GM21576 (cell line): ENCODE results near the gene FGF23.
A peak's percentile ranks its signal among the peaks of the same experiment; 100 is the strongest.

Experiments
- ATAC-seq: cut with Tn5 transposase; IDR thresholded peaks from one replicate; pipeline ENCODE4 v1.9.1; 2021; ENCODE audit warnings: mild to moderate bottlenecking, moderate library complexity; ENCODE audit not compliant: unreplicated experiment

The FGF23 gene

DNA sequence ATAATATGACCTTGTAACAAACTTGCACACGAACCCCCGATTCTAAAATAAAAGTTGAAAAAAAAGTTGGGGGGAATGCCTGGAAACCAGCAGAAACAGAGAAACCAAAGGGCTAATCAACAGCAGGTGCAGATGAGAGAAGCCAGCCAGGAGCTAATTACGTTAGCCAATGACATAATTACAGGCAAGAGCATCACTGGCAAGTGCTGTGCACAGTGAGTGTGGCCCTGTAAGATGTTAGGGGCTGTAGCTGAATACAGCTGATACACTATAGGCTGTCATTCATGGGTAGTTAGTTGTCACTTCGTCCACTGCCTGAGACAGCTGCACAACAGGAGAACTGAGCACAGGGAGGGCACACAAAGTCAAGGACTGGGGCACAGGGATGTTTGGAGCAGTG is 7.3 kb upstream of the FGF23 start:
- no peak for ATAC-seq

DNA sequence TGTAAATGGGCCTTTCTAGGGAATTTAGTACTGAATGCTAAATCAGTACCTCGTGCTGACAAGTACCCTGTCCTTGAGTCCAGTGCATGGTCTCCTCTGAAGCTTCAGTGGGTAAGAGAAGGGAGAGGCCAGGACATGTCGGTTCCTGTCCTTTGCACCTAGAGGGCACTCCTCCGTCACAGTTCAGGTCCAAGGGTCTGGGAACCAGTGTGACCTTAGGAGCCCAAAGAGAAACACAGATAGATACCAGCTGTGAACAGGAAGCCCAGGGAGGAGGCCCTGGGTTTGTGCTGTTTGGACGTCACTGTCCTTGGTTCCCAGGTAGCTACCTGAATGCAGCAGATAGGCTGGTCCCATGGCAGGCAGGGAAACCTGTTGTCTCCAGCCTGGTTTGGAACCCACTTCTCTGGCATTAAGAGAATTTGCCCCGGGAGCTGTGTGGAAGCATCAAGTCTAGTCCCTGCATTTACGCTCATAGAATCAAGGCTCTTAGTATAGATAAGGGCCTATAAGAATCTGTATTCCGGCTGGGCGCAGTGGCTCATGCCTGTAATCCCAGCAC is 3.9 kb upstream of the FGF23 start:
- no peak for ATAC-seq

DNA sequence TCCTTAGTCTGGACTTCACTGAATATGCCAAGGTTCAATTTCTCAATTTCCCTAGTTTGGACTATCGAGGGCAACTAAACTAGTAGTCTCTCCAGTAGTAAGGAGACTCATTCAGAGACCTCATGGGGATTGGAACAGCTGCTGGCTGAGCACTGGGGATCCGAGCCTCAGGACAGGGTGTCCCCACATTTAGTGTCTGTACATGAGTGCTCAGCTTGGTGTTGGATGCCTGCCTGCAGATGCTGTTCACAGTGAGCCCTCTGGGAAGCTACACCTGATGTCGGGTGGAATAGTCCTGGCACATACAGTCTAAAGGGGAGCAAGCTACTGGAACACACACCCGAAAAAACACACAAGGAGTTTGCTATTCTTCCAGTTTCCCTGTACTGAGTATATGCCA is 820 bp upstream of the FGF23 start:
- no peak for ATAC-seq

DNA sequence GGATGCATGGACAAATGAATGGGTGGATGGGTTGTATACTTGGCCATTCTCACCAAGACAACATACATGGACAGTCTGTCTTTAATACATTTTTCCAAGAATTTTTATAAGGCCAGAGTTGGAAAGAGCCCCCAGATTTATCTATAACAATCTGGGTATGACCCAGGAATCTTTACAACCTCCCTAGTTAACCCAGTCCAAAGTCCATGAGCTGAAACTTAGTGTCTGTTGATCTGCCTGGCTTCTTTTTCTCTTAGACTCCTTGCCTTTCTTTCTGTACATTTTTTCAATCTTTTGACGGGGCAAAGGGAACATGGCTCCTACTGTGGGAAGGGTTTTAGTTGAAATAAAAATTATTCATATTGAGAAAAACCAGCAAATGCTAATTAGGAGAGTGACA is 740 bp downstream of the FGF23 start:
- ATAC-seq: no peak

DNA sequence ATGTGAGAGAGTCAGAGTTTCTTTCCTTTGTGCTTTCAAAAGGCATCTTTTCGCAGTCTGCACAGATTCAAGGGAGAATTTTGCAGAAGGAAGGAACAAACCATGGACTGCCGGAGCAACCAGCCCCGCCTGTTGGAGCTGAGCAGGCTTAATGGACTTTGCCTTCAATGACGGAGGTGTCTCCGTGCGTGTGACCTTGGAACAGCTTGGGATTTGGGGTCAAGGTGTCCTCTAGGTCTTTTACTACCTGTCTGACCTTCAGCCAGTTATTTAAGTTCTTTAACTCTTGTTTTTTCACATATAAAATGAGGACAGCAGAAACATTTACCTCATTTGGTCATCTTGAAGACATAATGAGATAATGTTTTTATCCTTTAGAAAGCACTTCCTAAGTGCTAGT is 4.1 kb downstream of the FGF23 start:
- no peak for ATAC-seq

DNA sequence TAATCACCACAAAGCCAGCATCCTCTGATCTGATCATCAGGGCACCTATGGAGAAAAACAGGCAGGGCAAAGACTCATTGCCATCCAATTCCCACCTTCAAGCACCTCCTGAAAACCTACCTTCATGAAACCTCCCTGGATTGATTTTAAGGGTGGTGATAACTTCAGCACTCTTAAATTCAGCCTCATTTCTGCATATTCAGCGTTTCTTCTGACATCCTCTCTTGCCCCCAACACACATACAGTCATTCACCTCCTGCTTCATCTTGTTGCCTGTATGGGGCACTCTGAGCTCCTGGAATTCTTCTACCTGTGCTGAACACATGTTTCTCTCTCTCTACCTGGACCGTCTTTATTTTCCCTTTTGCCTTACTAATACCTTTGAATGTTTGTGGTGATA is 6.9 kb downstream of the FGF23 start:
- ATAC-seq: no peak

DNA sequence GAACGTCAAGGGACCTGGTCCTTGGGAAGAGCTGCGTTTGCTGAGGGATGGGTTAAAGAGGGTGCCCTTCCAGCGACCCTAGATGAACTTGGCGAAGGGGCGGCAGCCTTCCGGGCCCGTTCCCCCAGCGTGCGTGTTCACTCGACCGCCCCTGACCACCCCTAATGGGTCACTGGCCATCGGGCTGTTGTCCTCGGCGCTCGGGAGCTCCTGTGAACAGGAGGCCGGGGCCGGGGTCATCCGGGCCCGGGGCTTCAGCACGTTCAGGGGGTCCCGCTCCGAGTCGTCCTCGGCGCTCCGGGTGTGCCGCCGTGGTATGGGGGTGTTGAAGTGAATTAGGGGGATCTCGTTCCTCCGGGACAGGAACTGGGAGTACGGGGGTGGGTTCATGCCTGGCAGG is 9.2 kb downstream of the FGF23 start:
- ATAC-seq: no peak

DNA sequence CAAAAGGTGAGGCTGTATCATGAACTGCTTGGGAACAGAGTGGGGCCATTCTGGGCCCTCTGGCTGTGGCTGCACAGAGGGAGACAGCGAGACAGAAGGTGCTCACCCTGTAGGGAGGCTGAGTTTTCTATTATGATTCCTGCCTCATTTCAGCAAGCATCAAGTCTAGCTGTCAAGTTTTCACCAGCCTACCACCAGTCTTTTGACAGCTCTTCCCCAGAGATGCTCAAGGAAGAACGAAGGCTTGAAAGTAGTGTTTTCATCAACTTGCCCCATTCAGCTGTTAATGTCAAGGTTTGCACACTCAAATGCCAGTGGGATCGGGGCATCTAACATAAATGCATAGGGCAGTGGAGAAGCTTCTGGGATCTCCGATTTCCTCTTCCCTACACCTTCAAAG is 10.0 kb downstream of the FGF23 start:
- ATAC-seq: no peak

DNA sequence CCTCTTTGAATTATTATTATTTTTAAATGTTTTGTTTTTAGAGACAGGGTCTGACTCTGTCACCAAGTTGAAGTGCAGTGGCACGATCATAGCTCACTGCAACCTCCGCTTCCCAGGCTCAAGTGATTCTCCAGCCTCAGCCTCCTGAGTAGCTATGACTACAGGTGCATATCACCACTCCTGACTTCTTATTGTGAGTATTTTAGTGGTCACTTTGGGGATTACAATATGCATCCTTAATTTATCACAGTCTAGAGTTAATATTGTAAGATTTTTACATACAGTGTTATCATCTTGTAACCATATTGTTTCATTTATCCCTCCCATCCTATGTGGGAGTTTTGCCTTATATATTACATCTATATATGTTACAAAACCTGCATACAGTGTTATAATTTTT is 13.4 kb downstream of the FGF23 start:
- no peak for ATAC-seq

DNA sequence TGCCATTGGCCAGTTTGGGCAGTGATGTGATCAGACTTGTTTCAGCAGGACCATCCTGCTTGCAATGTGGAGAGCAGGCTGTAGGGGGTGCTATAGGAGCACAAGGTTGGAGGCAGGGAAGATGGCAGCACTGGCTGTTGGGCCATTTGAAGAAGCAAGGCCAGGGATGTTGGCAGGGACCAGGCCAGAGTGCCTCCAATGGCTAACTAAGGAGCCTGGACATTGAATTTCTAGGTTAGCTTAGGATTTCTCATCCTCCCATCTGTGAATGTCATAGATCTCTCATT is 23.5 kb downstream of the FGF23 start:
- no peak for ATAC-seq

DNA sequence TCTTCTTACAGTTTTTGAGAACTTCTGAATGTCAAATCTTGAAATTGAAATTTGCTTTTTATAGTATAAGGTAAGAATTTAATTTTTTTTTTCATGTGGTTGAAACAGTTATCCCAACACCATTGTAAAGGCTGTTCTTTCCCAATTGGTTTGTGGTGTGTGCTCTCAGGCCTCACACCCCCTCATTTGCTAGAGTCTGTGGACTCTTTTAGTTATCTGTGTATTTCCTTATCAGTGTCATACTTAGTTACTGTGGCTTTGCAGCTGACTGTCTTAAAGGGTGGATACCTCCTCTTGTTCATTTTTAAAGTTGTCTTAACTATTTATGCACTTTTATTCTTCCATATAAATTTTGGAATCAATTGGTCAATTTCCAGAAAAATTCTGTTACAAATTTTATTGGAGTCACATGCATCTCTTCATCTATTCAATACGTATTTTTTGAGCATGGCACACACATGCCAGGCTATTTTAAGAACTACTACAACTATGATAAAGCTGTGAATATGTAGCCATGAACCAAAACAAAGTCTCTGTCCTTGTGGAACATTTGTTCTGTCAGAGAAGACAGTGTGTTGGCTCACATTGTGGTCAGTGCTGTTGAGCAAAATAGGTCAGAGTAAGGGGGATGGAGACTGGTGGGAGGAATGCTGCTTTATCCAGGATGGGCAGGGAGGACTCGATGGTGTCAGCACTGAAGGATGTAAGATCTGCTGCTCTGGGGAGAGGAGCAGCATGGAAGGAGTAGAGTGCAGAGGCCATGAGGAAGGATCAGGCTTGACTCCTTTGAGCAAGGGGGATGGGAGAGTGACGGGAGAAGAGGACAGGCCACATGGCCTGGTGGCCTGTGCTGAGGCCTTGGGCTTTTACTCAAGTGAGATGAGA is 24.1 kb downstream of the FGF23 start:
- no peak for ATAC-seq

DNA sequence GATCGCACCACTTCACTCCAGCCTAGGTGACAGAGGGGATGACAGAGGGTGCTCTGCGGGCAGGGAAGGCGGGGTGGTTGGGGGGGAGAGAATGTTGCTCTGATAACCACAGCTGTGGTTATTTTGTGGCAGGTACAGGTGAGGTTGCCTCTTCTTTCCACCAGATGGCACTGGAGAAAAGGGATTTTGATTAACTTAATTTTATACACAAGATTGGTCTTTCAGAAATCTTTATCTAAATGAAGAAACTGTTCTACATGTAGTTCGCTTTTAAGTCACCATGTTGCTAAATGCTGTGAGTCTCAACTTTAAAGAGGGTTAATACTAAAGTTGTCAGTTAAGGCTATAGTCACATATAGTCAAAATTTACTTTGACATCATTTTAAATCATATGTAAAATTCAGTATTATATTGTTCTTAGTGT is 25.7 kb downstream of the FGF23 start:
- no peak for ATAC-seq

DNA sequence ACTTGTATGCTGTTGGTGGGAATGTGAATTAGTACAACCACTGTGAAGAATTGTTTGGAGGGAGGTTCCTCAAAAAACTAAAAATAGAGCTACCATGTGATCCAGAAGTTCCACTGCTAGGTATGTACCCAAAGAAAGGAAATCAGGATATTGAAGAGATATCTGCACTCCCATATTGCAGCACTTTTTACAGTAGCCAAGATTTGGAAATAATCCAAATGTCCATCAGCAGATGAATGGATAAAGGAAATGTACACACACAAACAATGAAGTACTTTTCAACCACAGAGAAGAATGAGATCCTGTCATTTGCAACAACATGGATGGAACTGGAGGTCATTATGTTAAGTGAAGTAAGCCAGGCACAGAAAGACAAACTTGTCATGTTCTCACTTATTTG is 32.6 kb downstream of the FGF23 start:
- ATAC-seq: no peak

DNA sequence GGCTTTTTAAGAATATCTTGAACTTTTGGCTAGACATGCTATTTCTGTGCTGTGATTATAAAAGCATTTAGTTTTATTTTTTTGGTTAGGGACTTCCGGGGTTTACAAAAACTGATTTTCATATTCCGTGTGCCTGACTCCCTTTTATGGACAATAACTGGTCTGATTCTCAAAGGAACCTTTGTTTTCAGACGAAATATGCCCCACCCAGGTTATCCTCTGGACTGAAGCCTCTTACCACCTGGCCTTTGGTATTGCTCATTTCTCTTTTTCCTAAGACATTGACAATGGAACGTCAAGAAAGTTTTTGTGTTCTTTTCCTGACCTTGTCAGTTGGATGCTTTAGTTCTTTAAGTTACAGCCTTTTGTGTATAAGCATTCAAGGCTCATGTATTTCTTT is 47.7 kb downstream of the FGF23 start:
- no peak for ATAC-seq

DNA sequence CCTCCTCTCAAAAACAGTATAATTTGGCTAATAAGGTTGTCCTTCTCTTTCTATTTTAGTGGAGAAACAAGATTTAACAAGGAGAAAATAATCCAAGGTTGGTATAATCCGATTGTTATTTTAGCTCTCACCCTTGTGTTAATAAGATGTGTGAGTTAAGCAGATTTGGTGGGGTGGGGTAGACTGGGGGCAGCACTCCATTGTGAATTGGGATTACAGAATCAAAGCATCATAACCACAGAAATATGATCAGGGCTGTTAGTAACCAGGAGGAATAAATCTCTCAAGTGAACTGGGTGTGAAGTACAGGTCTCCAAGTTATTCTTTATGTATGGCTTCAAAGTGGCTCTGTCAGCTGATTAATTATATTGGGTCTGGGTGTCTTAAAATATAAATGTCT is 48.3 kb downstream of the FGF23 start:
- no peak for ATAC-seq

DNA sequence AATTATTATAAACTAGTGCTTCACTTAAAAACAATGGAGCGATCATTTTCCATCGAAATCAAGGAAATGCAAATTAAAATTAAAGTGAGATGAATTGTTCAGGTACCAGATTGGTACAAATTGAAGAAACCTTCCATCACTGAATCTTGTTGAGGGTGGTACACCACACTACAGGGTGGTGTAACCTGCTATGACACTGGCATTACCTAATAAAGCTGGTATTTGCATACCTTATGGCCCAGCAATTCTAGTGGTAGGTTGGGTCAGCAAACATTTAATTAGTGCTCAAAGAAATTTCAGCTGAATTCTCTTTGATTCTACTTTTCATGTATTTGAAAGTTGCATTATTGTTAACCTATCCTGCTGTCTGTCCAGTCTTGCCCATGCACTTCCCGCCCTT is 49.3 kb downstream of the FGF23 start:
- ATAC-seq: no peak

DNA sequence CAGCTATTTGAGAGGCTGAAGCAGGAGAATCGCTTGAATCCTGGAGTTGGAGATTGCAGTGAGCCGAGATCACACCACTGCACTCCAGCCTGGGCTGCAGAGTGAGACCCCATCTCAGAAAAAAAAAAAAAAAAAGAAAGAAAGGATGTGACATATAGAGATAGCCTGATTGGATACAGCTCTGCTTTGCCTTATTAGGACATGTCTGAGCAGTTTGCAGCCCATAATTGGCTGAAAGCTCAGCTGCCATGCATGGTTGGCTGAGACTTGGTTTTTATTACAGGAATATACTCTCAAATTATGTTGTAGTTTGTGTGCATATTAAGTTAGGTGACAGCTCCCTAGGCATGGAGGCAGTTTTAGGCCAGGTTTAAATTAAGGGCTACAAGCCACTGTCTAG is 52.2 kb downstream of the FGF23 start:
- ATAC-seq: no peak

DNA sequence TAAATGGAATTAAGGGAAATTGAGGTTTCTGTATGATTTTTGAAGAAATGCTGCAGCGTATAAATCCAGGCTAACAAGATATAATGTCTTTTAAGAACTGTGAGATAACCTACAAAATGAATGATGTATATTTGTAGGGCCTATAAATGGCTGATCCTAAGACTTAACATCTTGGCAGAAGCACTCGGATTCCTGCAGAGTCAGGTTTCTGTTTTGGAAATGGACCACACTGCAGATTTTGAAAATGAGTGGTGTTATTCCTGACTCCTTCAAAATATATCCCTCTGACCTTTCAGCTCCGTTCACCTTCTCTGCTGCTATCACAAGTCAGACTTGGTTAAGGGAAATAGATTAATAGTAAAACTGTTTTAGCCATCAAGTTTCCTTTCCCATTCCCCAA is 53.5 kb downstream of the FGF23 start:
- no peak for ATAC-seq

DNA sequence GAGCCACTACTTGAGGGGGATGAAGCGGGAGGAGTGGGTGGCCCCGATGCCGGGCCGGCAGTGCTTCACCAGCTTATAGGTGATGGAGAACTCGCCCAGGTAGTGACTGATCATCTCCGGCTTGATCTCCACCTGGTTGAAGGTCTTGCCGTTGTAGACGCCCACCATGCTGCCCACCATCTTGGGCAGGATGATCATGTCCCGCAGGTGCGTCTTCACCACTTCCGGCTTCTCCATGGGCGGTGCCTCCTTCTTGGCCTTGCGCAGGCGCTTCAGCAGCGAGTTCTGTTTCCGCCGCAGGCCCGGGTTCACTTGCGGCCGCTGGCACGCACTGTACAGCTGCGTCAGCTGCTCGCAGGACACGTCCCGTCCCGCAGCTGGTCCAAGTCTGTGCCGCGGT is 55.1 kb downstream of the FGF23 start:
- no peak for ATAC-seq

DNA sequence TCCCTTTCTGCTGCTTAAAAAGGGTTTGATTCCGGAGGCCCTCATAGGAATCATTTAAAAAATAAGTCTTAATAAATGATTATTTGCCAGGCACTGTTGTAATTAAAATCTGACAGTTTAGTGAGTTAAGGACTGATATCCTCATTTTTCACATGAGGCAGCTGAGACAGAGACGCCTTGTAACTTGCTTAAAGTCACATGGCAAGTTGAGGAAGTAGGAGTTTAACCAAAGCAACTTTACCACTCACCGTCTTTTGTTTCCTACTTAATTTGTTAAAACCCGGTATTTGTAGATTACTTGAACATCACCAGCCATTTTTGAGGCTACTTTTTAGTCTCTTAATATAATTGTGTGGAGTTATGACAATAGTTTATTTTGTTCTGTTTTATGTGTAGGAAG is 56.1 kb downstream of the FGF23 start:
- ATAC-seq: no peak

DNA sequence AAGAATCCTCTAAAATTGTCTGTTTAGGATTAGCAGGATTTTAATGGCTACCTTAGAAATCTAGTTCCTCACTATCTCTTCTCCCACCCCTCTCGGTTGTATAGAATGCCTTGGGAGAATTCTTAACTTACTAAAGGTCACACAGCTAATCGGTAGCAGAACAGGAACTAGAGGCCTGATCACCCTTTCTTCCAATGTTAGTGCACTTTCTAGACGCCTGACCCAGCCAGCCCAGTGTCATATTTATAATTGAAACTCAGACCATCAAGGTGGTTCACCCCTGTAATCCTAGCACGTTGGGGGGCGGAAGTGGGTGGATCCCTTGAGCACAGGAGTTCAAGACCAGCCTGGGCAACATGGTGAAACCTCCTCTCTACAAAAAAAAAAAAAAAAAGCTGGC is 56.8 kb downstream of the FGF23 start:
- ATAC-seq: no peak

DNA sequence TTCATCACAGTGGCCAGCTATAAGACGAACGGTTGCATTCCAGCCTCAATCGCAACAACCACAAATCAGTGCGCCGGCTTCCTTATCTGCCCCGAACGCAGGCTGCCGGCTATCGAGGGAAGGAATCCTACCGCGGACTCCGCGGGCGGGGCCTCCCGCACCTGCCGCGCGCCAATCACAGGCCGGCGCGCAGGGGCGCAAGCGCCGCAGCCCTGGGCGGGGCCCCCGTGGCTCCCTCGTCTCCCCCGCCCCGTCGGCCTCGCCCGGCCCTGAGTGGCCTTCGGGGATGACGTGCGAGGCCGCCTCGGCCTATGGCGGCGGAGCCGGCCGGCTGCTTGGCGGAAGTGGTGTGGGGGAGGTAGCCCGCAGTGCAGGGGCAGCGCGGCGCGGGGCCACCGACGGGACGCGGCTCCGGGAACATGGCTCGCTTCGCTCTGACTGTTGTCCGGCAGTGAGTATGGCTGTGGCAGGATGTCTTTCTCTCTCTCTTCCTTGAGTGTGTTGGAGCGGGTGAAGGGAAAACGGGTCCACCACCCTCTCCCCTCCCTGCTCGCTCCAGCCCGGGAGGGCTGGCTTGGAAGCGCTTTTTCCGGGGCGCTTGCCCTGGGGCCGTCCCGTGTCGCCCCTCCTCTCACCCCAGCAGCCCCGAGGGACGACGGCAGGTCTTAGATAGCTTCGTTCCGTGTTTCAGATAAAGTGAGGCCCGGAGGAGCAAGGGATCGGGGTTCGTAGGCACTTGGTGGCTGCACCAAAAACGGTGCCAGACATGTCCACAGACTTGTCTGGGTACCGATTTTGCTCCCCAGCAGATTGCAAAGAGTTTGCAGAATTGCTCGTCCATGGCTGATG is 58.4 kb downstream of the FGF23 start, which contains the start of gene TIGAR:
Gene TIGAR (plus strand): TSS at position 361 of the 849 bp plus-strand sequence. CDS start 59 bp downstream, at position 420.
- peak; percentile 94 for ATAC-seq
